IMR-90 (cell line): ENCODE data around the gene REPS2. TPM values are rescaled to one million over a fixed set of nuclear protein-coding genes. Genes with fewer than 3 reads are reported as not detected.

Experiments used
- ATAC-seq: fragments of 200-7000 bp; cut with Tn5 transposase; 2 replicates; pipeline ENCODE4 v1.9.1; 2020; ENCODE audit warnings: low read depth, mild to moderate bottlenecking, moderate library complexity
- BruUV-seq: library from RNA; stranded (reverse); fragments of 400-500 nt; replicated peaks from 2 replicates; lab custom pipeline; 2021; lab: Mats Ljungman, UMichigan
- CTCF ChIA-PET: fragments of 300-600 bp; formaldehyde crosslinking; extraction: SDS; loops from one replicate; lab custom pipeline; 2021; ENCODE audit warnings: antibody characterized with exemption; lab: Yijun Ruan, JAX
- POLR2A ChIA-PET: fragments of 300-600 bp; sonication (Branson Sonifier 250); formaldehyde crosslinking; loops from one replicate; lab custom pipeline; 2022; ENCODE audit warnings: antibody characterized with exemption; ENCODE audit not compliant: unreplicated experiment; lab: Charles Lee
- DNase-seq: peaks from one replicate; pipeline ENCODE4 v3.0.0; 2013
- H2AFZ ChIP-seq: replicated peaks from 2 replicates; pipeline ENCODE3; 2013; ENCODE audit warnings: low read length, mild to moderate bottlenecking; ENCODE audit not compliant: poor library complexity
- H2AK5ac ChIP-seq: 2 replicates; pipeline ENCODE4 v1.6.1; 2013; ENCODE audit warnings: low read depth, low read length, inconsistent platforms
- H2AK9ac ChIP-seq: replicated peaks from 2 replicates; pipeline ENCODE3; 2013; ENCODE audit warnings: mild to moderate bottlenecking, low read depth, low read length, moderate library complexity; ENCODE audit not compliant: poor library complexity
- H2BK120ac ChIP-seq: 2 replicates; pipeline ENCODE4 v1.6.1; 2013; ENCODE audit warnings: low read depth, low read length, inconsistent platforms
- H2BK15ac ChIP-seq: 3 replicates; pipeline ENCODE4 v1.6.1; 2013; ENCODE audit warnings: low read depth, low read length, inconsistent platforms
- H2BK20ac ChIP-seq: 2 replicates; pipeline ENCODE4 v1.6.1; 2013; ENCODE audit warnings: low read depth, mild to moderate bottlenecking, inconsistent platforms, low read length, moderate library complexity
- H2BK5ac ChIP-seq: 2 replicates; pipeline ENCODE4 v1.6.1; 2013; ENCODE audit warnings: mild to moderate bottlenecking, low read depth, low read length, inconsistent platforms; ENCODE audit not compliant: poor library complexity, severe bottlenecking
- H3K14ac ChIP-seq: replicated peaks from 2 replicates; pipeline ENCODE4 v1.6.1; 2013; ENCODE audit warnings: low read depth, low read length, inconsistent platforms
- H3K18ac ChIP-seq: 2 replicates; pipeline ENCODE4 v1.6.1; 2013; ENCODE audit warnings: low read depth, low read length, control low read depth
- H3K23ac ChIP-seq: 2 replicates; pipeline ENCODE4 v1.6.1; 2013; ENCODE audit warnings: low read depth, low read length, inconsistent platforms
- H3K27ac ChIP-seq: 2 replicates; pipeline ENCODE4 v1.5.1; 2013; ENCODE audit warnings: mild to moderate bottlenecking, control low read depth, low read length; ENCODE audit not compliant: insufficient read depth
- H3K27me3 ChIP-seq: 2 replicates; pipeline ENCODE4 v1.6.1; 2013; ENCODE audit warnings: low read length; ENCODE audit not compliant: control insufficient read depth, insufficient read depth
- H3K36me3 ChIP-seq: 2 replicates; pipeline ENCODE4 v1.6.1; 2013; ENCODE audit warnings: low read length, mixed read lengths; ENCODE audit not compliant: control insufficient read depth, insufficient read depth
- H3K4ac ChIP-seq: 2 replicates; pipeline ENCODE4 v1.6.1; 2013; ENCODE audit warnings: low read depth, low read length, inconsistent platforms
- H3K4me1 ChIP-seq: 2 replicates; pipeline ENCODE4 v1.6.1; 2013; ENCODE audit warnings: low read length, mixed read lengths; ENCODE audit not compliant: control insufficient read depth, insufficient read depth
- H3K4me2 ChIP-seq: 2 replicates; pipeline ENCODE4 v1.6.1; 2013; ENCODE audit warnings: low read depth, mild to moderate bottlenecking, control low read depth, low read length, moderate library complexity
- H3K4me3 ChIP-seq: 2 replicates; pipeline ENCODE4 v1.5.1; 2013; ENCODE audit warnings: low read depth, mild to moderate bottlenecking, control low read depth, low read length, moderate library complexity; ENCODE audit not compliant: insufficient read depth
- H3K56ac ChIP-seq: 2 replicates; pipeline ENCODE4 v1.6.1; 2013; ENCODE audit warnings: low read length, inconsistent platforms; ENCODE audit not compliant: insufficient read depth; ENCODE audit errors: extremely low read depth
- H3K79me1 ChIP-seq, 2 experiments: 2 replicates each; pipeline ENCODE4 v1.6.1; 2013; ENCODE audit warnings: low read length in 2 of 2, inconsistent platforms in 1 of 2, low read depth in 1 of 2
- H3K9ac ChIP-seq: 2 replicates; pipeline ENCODE4 v1.6.1; 2013; ENCODE audit warnings: low read depth, low read length, control low read depth
- H3K9me1 ChIP-seq: 2 replicates; pipeline ENCODE4 v1.6.1; 2013; ENCODE audit warnings: low read length, inconsistent platforms; ENCODE audit not compliant: insufficient read depth
- H3K9me3 ChIP-seq: 2 replicates; pipeline ENCODE4 v1.6.1; 2013; ENCODE audit warnings: low read length; ENCODE audit not compliant: control insufficient read depth, insufficient read depth
- H4K20me1 ChIP-seq: 2 replicates; pipeline ENCODE4 v1.6.1; 2013; ENCODE audit warnings: low read length, inconsistent platforms; ENCODE audit not compliant: insufficient read depth
- H4K5ac ChIP-seq: 2 replicates; pipeline ENCODE4 v1.6.1; 2013; ENCODE audit warnings: mild to moderate bottlenecking, low read depth, low read length, control low read depth
- H4K8ac ChIP-seq, 2 experiments: 2 replicates each; pipeline ENCODE4 v1.6.1; 2013; ENCODE audit warnings: low read depth in 2 of 2, low read length in 2 of 2, control low read depth in 1 of 2, inconsistent platforms in 1 of 2
- H4K91ac ChIP-seq: 2 replicates; pipeline ENCODE4 v1.6.1; 2013; ENCODE audit warnings: low read depth, low read length, inconsistent platforms; ENCODE audit not compliant: insufficient read depth
- CEBPB ChIP-seq: IDR thresholded peaks from 2 replicates; pipeline ENCODE4 v1.6.1; 2012; ENCODE audit warnings: low read depth, low read length, improper control_type of control experiment
- CHD1 ChIP-seq: IDR thresholded peaks from 2 replicates; pipeline ENCODE4 v1.6.1; 2012; ENCODE audit warnings: low read depth, low read length, improper control_type of control experiment
- CTCF ChIP-seq: conservative IDR thresholded peaks from 2 replicates; pipeline ENCODE4 v1.5.1; 2012; ENCODE audit warnings: mild to moderate bottlenecking, low read depth, low read length, improper control_type of control experiment
- FOS ChIP-seq: fragments of 150-350 bp; IDR thresholded peaks from 2 replicates; pipeline ENCODE4 v1.6.1; 2016; ENCODE audit warnings: low read depth, low read length
- MAZ ChIP-seq: IDR thresholded peaks from 2 replicates; pipeline ENCODE4 v1.6.1; 2012; ENCODE audit warnings: low read depth, mild to moderate bottlenecking, low read length, improper control_type of control experiment, moderate library complexity, borderline replicate concordance
- NFE2L2 ChIP-seq: fragments of 150-350 bp; IDR thresholded peaks from 2 replicates; pipeline ENCODE4 v1.6.1; 2016; ENCODE audit warnings: low read depth, mild to moderate bottlenecking, low read length
- POLR2A ChIP-seq: IDR thresholded peaks from 2 replicates; pipeline ENCODE4 v1.6.1; 2012; ENCODE audit warnings: mild to moderate bottlenecking, low read depth, low read length
- RCOR1 ChIP-seq: IDR thresholded peaks from 2 replicates; pipeline ENCODE4 v1.6.1; 2012; ENCODE audit warnings: mild to moderate bottlenecking, low read length, improper control_type of control experiment; ENCODE audit not compliant: insufficient replicate concordance
- RFX5 ChIP-seq: IDR thresholded peaks from 2 replicates; pipeline ENCODE4 v1.8.0; 2012; ENCODE audit warnings: low read depth, mild to moderate bottlenecking, low read length, moderate library complexity
- SMC3 ChIP-seq: fragments of 150-350 bp; IDR thresholded peaks from 2 replicates; pipeline ENCODE4 v1.6.1; 2016; ENCODE audit warnings: low read depth, mild to moderate bottlenecking, antibody characterized with exemption, low read length, moderate library complexity
- WGBS, 2 experiments: methylation state at CpG; one replicate each; pipeline versions ENCODE4 v1.1.5 to v1.1.7; 2013; ENCODE audit warnings: missing lambda C conversion rate in 2 of 2; ENCODE audit not compliant: insufficient read length in 1 of 2; ENCODE audit errors: extremely low coverage in 2 of 2; 5-methylcytosine and 5-hydroxymethylcytosine counted together
- dilution Hi-C: fragments of 300-500 bp; cut with HindIII; formaldehyde crosslinking; loops from one replicate; pipeline ENCODE4 v1.14.3; 2018; ENCODE audit warnings: low sequenced_read_pairs; ENCODE audit not compliant: unreplicated experiment
- in situ Hi-C: fragments of 300-500 bp; cut with MboI; formaldehyde crosslinking; loops from 3 replicates; pipeline ENCODE4 v1.14.3; 2019; ENCODE audit warnings: low sequenced_read_pairs, inconsistent platforms, mixed read lengths
- intact Hi-C: fragments of 100-400 bp; cut with micrococcal nuclease; formaldehyde crosslinking; loops from 2 replicates; pipeline ENCODE4 v1.10.0; 2022
- polyA plus RNA-seq, 3 experiments: library from polyadenylated mRNA; depleted of rRNA; stranded (reverse); fragments of >200 nt; gene quantifications; 2 replicates each; pipeline ENCODE4 v1.2.3, GENCODE V29; 2012; ENCODE audit warnings: low replicate concordance in 1 of 3
- total RNA-seq: library from RNA; depleted of rRNA; stranded (reverse); fragments of >200 nt; gene quantifications from 2 replicates; pipeline ENCODE4 v1.2.3, GENCODE V29; 2012
- TF ChIP-seq, protein P1 (sequence below): fragments of 150-350 bp; IDR thresholded peaks from 2 replicates; pipeline ENCODE4 v1.6.1; 2017; ENCODE audit warnings: mild to moderate bottlenecking, antibody characterized with exemption, low read length, low read depth
- TF ChIP-seq, protein P2 (sequence below): fragments of 150-350 bp; IDR thresholded peaks from 2 replicates; pipeline ENCODE4 v1.6.1; 2016; ENCODE audit warnings: low read depth, mild to moderate bottlenecking, low read length, moderate library complexity, borderline replicate concordance

REPS2 gene
- total and polyA plus RNA-seq, 2 of the 4 experiments (the other 2 are of a cell fraction) = 0.02 to 0.18 TPM

GRCh38 chrX:16903274-16904022 lies 43.0 kb upstream of the REPS2 start:
- H2BK120ac ChIP-seq = no peak overlapping the region
- no TSS peak for BruUV-seq
- H3K23ac ChIP-seq = no peak overlapping the region
- no peak overlapping the region for H2BK20ac ChIP-seq
- H4K20me1 ChIP-seq = no peaks in the 10 kb centered on the region
- no peak overlapping the region for H2AK9ac ChIP-seq
- H3K79me1 ChIP-seq = no peaks in the 10 kb centered on the region
- H3K18ac ChIP-seq = no peak overlapping the region
- dilution Hi-C loops = no loop called here
- H3K4me1 ChIP-seq = no peaks in the 10 kb centered on the region
- no peak overlapping the region for H3K4ac ChIP-seq
- no peak overlapping the region for H3K4me2 ChIP-seq
- no peak overlapping the region for H3K56ac ChIP-seq
- H3K9me3 ChIP-seq = no peaks in the 10 kb centered on the region
- no peaks in the 10 kb centered on the region for H3K36me3 ChIP-seq
- WGBS, 2 experiments = no CpG with 5 or more reads among the region's 8 CpGs
- H2BK15ac ChIP-seq = no peak overlapping the region
- no peak overlapping the region for H3K4me3 ChIP-seq
- POLR2A ChIA-PET = no interaction called here
- H4K91ac ChIP-seq = no peak overlapping the region
- H2BK5ac ChIP-seq = no peak overlapping the region
- no peak overlapping the region for H4K5ac ChIP-seq
- no peak overlapping the region for H3K27ac ChIP-seq
- H4K8ac ChIP-seq = no peak overlapping the region
- no peaks in the 10 kb centered on the region for H3K9me1 ChIP-seq
- DNase-seq (no peak), ATAC-seq (no peak)
- peaks cover 11% of the 10 kb centered on the region for H3K27me3 ChIP-seq
- H3K9ac ChIP-seq = no peak overlapping the region
- TF ChIP-seq MAZ (no peak), POLR2A (no peak), CEBPB (no peak), FOS (no peak), NFE2L2 (no peak), RFX5 (no peak), RCOR1 (no peak), SMC3 (no peak), CTCF (no peak), CHD1 (no peak)
- TF ChIP-seq, protein P1, sequence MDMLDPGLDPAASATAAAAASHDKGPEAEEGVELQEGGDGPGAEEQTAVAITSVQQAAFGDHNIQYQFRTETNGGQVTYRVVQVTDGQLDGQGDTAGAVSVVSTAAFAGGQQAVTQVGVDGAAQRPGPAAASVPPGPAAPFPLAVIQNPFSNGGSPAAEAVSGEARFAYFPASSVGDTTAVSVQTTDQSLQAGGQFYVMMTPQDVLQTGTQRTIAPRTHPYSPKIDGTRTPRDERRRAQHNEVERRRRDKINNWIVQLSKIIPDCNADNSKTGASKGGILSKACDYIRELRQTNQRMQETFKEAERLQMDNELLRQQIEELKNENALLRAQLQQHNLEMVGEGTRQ = no peak
- TF ChIP-seq, protein P2, sequence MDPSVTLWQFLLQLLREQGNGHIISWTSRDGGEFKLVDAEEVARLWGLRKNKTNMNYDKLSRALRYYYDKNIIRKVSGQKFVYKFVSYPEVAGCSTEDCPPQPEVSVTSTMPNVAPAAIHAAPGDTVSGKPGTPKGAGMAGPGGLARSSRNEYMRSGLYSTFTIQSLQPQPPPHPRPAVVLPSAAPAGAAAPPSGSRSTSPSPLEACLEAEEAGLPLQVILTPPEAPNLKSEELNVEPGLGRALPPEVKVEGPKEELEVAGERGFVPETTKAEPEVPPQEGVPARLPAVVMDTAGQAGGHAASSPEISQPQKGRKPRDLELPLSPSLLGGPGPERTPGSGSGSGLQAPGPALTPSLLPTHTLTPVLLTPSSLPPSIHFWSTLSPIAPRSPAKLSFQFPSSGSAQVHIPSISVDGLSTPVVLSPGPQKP = no peak
- H3K14ac ChIP-seq = no peak overlapping the region
- intact Hi-C loops = no loop called here
- no peak overlapping the region for H2AK5ac ChIP-seq
- CTCF ChIA-PET = interaction anchor here (0.7 to 1.1 kb wide), 3 partner anchors 9 to 20 kb away, joined by 3 to 6 read pairs (median 5); no protein-coding TSS in a partner anchor
- H2AFZ ChIP-seq = no peak overlapping the region
- in situ Hi-C loops = no loop called here
